H1 (cell line): ENCODE results near the gene WDR77. TPM values are rescaled to one million over a fixed set of nuclear protein-coding genes. Genes with fewer than 3 reads are reported as not detected.

ENCODE experiments used
- CTCF ChIA-PET: fragments of 300-600 bp; sonication (Branson Sonifier 250); formaldehyde crosslinking; loops from one replicate; lab custom pipeline; 2021; ENCODE audit not compliant: partially characterized antibody; lab: Charles Lee
- POLR2A ChIA-PET: fragments of 300-600 bp; sonication (Branson Sonifier 250); formaldehyde crosslinking; loops from one replicate; lab custom pipeline; 2021; ENCODE audit warnings: inconsistent platforms; ENCODE audit not compliant: partially characterized antibody; lab: Charles Lee
- DNase-seq, 2 experiments: peaks; one replicate each; pipeline versions ENCODE4 v3.0.0 to v3.0.0-alpha.2; 2010 to 2022; ENCODE audit warnings: low spot score in 2 of 2, low read depth in 1 of 2, mixed read lengths in 1 of 2
- FAIRE-seq: peaks from 2 replicates; lab custom pipeline; 2011; peaks lifted over from hg19 to GRCh38; lab: Jason Lieb, UNC
- H2AFZ ChIP-seq: 2 replicates; pipeline ENCODE4 v1.8.1; 2012; ENCODE audit warnings: low read length, inconsistent platforms
- H2AK5ac ChIP-seq: 2 replicates; pipeline ENCODE4 v1.6.1; 2013; ENCODE audit warnings: low read depth, low read length
- H2BK120ac ChIP-seq: replicated peaks from 2 replicates; pipeline ENCODE3; 2013; ENCODE audit warnings: low read depth, low read length, inconsistent platforms
- H2BK12ac ChIP-seq: 2 replicates; pipeline ENCODE4 v1.6.1; 2013; ENCODE audit warnings: low read depth, low read length
- H2BK15ac ChIP-seq: 2 replicates; pipeline ENCODE4 v1.6.1; 2013; ENCODE audit warnings: low read length
- H2BK20ac ChIP-seq: 2 replicates; pipeline ENCODE4 v1.6.1; 2013; ENCODE audit warnings: low read length
- H2BK5ac ChIP-seq: 2 replicates; pipeline ENCODE4 v1.6.1; 2013; ENCODE audit warnings: low read depth, low read length
- H3K14ac ChIP-seq: 2 replicates; pipeline ENCODE4 v1.6.1; 2013; ENCODE audit warnings: inconsistent platforms; ENCODE audit not compliant: insufficient read length
- H3K18ac ChIP-seq: 2 replicates; pipeline ENCODE4 v1.6.1; 2013; ENCODE audit warnings: low read length; ENCODE audit errors: extremely low read depth
- H3K23ac ChIP-seq: 2 replicates; pipeline ENCODE4 v1.6.1; 2013; ENCODE audit warnings: inconsistent platforms; ENCODE audit not compliant: insufficient read length
- H3K23me2 ChIP-seq: 2 replicates; pipeline ENCODE4 v1.6.1; 2013; ENCODE audit warnings: low read depth, low read length
- H3K27ac ChIP-seq: 2 replicates; pipeline ENCODE4 v1.6.1; 2011; ENCODE audit warnings: low read depth, low read length, inconsistent platforms
- H3K27me3 ChIP-seq, 4 experiments: replicated peaks in 1 of 4; 1 replicate in 1 of 4; 2 replicates in 3 of 4; pipeline versions ENCODE4 v1.6.1 to v1.8.1; 2011 to 2013; ENCODE audit warnings: low read length in 3 of 4, mild to moderate bottlenecking in 3 of 4, inconsistent platforms in 2 of 4, mixed read lengths in 2 of 4, moderate library complexity in 1 of 4; ENCODE audit not compliant: control insufficient read depth in 3 of 4, insufficient read depth in 3 of 4; ENCODE audit errors: extremely low read depth in 1 of 4
- H3K36me3 ChIP-seq, 4 experiments: 2 replicates each; pipeline versions ENCODE4 v1.6.1 to v1.8.1; 2011 to 2013; ENCODE audit warnings: mild to moderate bottlenecking in 4 of 4, low read length in 3 of 4, moderate library complexity in 2 of 4, control low read depth in 1 of 4, inconsistent platforms in 1 of 4; ENCODE audit not compliant: insufficient read depth in 4 of 4, control insufficient read depth in 2 of 4
- H3K4ac ChIP-seq: replicated peaks from 2 replicates; pipeline ENCODE3; 2013; ENCODE audit warnings: low read length, low read depth, mixed read lengths, inconsistent platforms; ENCODE audit not compliant: insufficient read length
- H3K4me1 ChIP-seq, 4 experiments: replicated peaks in 1 of 4; 1 replicate in 1 of 4; 2 replicates in 3 of 4; pipeline versions ENCODE4 v1.6.1 to v1.8.1; 2011 to 2013; ENCODE audit warnings: low read length in 3 of 4, inconsistent platforms in 2 of 4, mixed read lengths in 1 of 4; ENCODE audit not compliant: insufficient read depth in 4 of 4, control insufficient read depth in 3 of 4
- H3K4me2 ChIP-seq, 2 experiments: 2 replicates each; pipeline versions ENCODE4 v1.6.1 to v1.8.1; 2011 to 2013; ENCODE audit warnings: low read depth in 2 of 2, low read length in 2 of 2, control low read depth in 1 of 2, inconsistent platforms in 1 of 2, mild to moderate bottlenecking in 1 of 2; ENCODE audit not compliant: insufficient read depth in 1 of 2
- H3K4me3 ChIP-seq, 4 experiments: fragments of 200-600, 300-600 bp in 1 of 4; sonication (generic), shearing (Covaris generic), sonication (Bioruptor Twin) in 1 of 4; 2 replicates each; pipeline versions ENCODE4 v1.5.1 to v1.8.1; 2011 to 2016; ENCODE audit warnings: low read length in 4 of 4, low read depth in 3 of 4, control low read depth in 2 of 4, inconsistent platforms in 2 of 4, mild to moderate bottlenecking in 2 of 4, mixed read lengths in 1 of 4, moderate library complexity in 1 of 4; ENCODE audit not compliant: insufficient read depth in 2 of 4; ENCODE audit errors: extremely low read depth in 1 of 4
- H3K56ac ChIP-seq: replicated peaks from 2 replicates; pipeline ENCODE3; 2013; ENCODE audit warnings: low read depth, mild to moderate bottlenecking, mixed read lengths, low read length, inconsistent platforms; ENCODE audit not compliant: insufficient read length
- H3K79me1 ChIP-seq: 2 replicates; pipeline ENCODE4 v1.6.1; 2013; ENCODE audit warnings: low read depth, low read length, control low read depth
- H3K79me2 ChIP-seq, 2 experiments: 2 replicates each; pipeline versions ENCODE4 v1.6.1 to v1.8.1; 2012 to 2013; ENCODE audit warnings: low read length in 2 of 2, mild to moderate bottlenecking in 2 of 2, inconsistent platforms in 1 of 2; ENCODE audit not compliant: insufficient read depth in 2 of 2, control insufficient read depth in 1 of 2
- H3K9ac ChIP-seq, 4 experiments: replicated peaks in 1 of 4; 1 replicate in 1 of 4; 2 replicates in 3 of 4; pipeline versions ENCODE4 v1.6.1 to v1.8.1; 2011 to 2013; ENCODE audit warnings: low read depth in 3 of 4, low read length in 3 of 4, control low read depth in 2 of 4, mild to moderate bottlenecking in 2 of 4, moderate library complexity in 2 of 4, inconsistent platforms in 1 of 4; ENCODE audit errors: extremely low read depth in 1 of 4
- H3K9me3 ChIP-seq, 2 experiments: 2 replicates each; pipeline versions ENCODE4 v1.6.1 to v1.8.1; 2012 to 2013; ENCODE audit warnings: mild to moderate bottlenecking in 2 of 2, moderate library complexity in 2 of 2, control low read depth in 1 of 2, inconsistent platforms in 1 of 2, low read depth in 1 of 2, low read length in 1 of 2, mixed read lengths in 1 of 2; ENCODE audit not compliant: insufficient read depth in 2 of 2
- H4K20me1 ChIP-seq, 2 experiments: replicated peaks in 1 of 2; 2 replicates each; pipeline versions ENCODE3 to v1.8.1; 2011 to 2013; ENCODE audit warnings: inconsistent platforms in 2 of 2, low read length in 2 of 2, mild to moderate bottlenecking in 1 of 2; ENCODE audit not compliant: insufficient read depth in 2 of 2, control insufficient read depth in 1 of 2
- H4K5ac ChIP-seq: 2 replicates; pipeline ENCODE4 v1.6.1; 2013; ENCODE audit warnings: low read length, low read depth, mixed read lengths, inconsistent platforms; ENCODE audit not compliant: insufficient read length
- H4K8ac ChIP-seq: 2 replicates; pipeline ENCODE4 v1.8.0; 2013; ENCODE audit warnings: mild to moderate bottlenecking, moderate library complexity, low read length, inconsistent platforms; ENCODE audit not compliant: insufficient read depth; ENCODE audit errors: extremely low read depth
- H4K91ac ChIP-seq: replicated peaks from 2 replicates; pipeline ENCODE3; 2013; ENCODE audit warnings: low read length, mixed read lengths, inconsistent platforms; ENCODE audit not compliant: insufficient read length
- BACH1 ChIP-seq: IDR thresholded peaks from 2 replicates; pipeline ENCODE4 v1.6.1; 2012; ENCODE audit warnings: low read length, improper control_type of control experiment
- BRCA1 ChIP-seq: IDR thresholded peaks from 2 replicates; pipeline ENCODE4 v1.6.1; 2012; ENCODE audit warnings: low read depth, low read length, improper control_type of control experiment
- CBX8 ChIP-seq: fragments of 300-800, 300-1000 bp; sonication (generic); IDR thresholded peaks from 2 replicates; pipeline ENCODE4 v1.7.1; 2016; ENCODE audit warnings: low read depth, low read length, borderline replicate concordance
- CHD2 ChIP-seq: IDR thresholded peaks from 2 replicates; pipeline ENCODE4 v1.6.1; 2012; ENCODE audit warnings: low read length, improper control_type of control experiment
- HDAC2 ChIP-seq, 2 experiments: fragments of 300-600 bp in 1 of 2; sonication (generic) in 1 of 2; IDR thresholded peaks; 2 replicates each; pipeline ENCODE4 v1.6.1; 2011 to 2012; ENCODE audit warnings: low read depth in 2 of 2, low read length in 2 of 2, mild to moderate bottlenecking in 2 of 2, moderate library complexity in 2 of 2, borderline replicate concordance in 1 of 2, inconsistent platforms in 1 of 2
- POLR2AphosphoS5 ChIP-seq: IDR thresholded peaks from 2 replicates; pipeline ENCODE4 v1.6.1; 2011; ENCODE audit warnings: low read depth, low read length
- POU5F1 ChIP-seq: IDR thresholded peaks from 2 replicates; pipeline ENCODE4 v1.6.1; 2011; ENCODE audit warnings: low read depth, mild to moderate bottlenecking, low read length, moderate library complexity
- RBBP5 ChIP-seq: IDR thresholded peaks from 2 replicates; pipeline ENCODE4 v1.7.1; 2012; ENCODE audit warnings: low read depth, mild to moderate bottlenecking, inconsistent platforms, low read length, moderate library complexity, borderline replicate concordance
- RFX5 ChIP-seq: IDR thresholded peaks from 2 replicates; pipeline ENCODE4 v1.6.1; 2011; ENCODE audit warnings: low read depth, low read length, improper control_type of control experiment, borderline replicate concordance
- SIRT6 ChIP-seq: IDR thresholded peaks from one replicate; pipeline ENCODE4 v1.7.1; 2012; ENCODE audit warnings: low read length, inconsistent platforms
- USF2 ChIP-seq: IDR thresholded peaks from 2 replicates; pipeline ENCODE4 v1.6.1; 2011; ENCODE audit warnings: low read length, improper control_type of control experiment
- WGBS, 2 experiments: shearing (Covaris generic) in 1 of 2; methylation state at CpG; one replicate each; pipeline versions ENCODE4 v1.1.6 to v1.1.7; 2013 to 2015; ENCODE audit warnings: low lambda C conversion rate in 2 of 2, mixed read lengths in 2 of 2, inconsistent platforms in 1 of 2, low coverage in 1 of 2, missing lambda C conversion rate in 1 of 2; ENCODE audit not compliant: insufficient replicate concordance in 2 of 2, insufficient coverage in 1 of 2, insufficient read length in 1 of 2; ENCODE audit errors: extremely low coverage in 1 of 2, missing lambda C conversion rate in 1 of 2; 5-methylcytosine and 5-hydroxymethylcytosine counted together
- polyA plus RNA-seq, 7 experiments: library from polyadenylated mRNA; depleted of rRNA in 3 of 7; stranded (reverse) in 5 of 7; unstranded in 2 of 7; fragments of >200 nt in 5 of 7; fragments of 200-250 nt in 2 of 7; gene quantifications; 1 replicate in 5 of 7; 2 replicates in 1 of 7; 4 replicates in 1 of 7; pipeline versions ENCODE4 v1.2.1 to v1.2.3, GENCODE V29; 2011 to 2013; ENCODE audit warnings: missing spikeins in 2 of 7, mixed read lengths in 2 of 7
- total RNA-seq: library from RNA; stranded (reverse); fragmentation: NEBNext Ultra II Directional; extraction: Animal tissue kit (Norgen Biotek cat#: 25700); gene quantifications from 2 replicates; pipeline ENCODE4 v1.2.1, GENCODE V29; 2021

Gene WDR77
- total and polyA plus RNA-seq, 2 of the 8 experiments (the other 6 are each of a cell fraction or from before 2014, with no cell fraction given): 66.0 to 156 TPM

GRCh38 chr1:111480674-111481073 is 31.6 kb upstream of the WDR77 start:
- Histone ChIP-seq H3K56ac (no peak overlapping the region), H2BK5ac (no peak overlapping the region), H3K4me3 (no peak overlapping the region), H3K79me1 (no peaks in the 10 kb centered on the region), H3K36me3 (no peaks in the 10 kb centered on the region), H3K9ac (no peak overlapping the region), H3K4me1 (no peaks in the 10 kb centered on the region), H2BK120ac (no peak overlapping the region), H2BK15ac (no peak overlapping the region), H3K23ac (no peak overlapping the region), H2BK20ac (no peak overlapping the region), H3K27ac (no peak overlapping the region), H3K4ac (no peak overlapping the region), H4K5ac (no peak overlapping the region), H3K23me2 (no peaks in the 10 kb centered on the region), H3K79me2 (no peaks in the 10 kb centered on the region), H2AFZ (no peak overlapping the region), H3K27me3 (no peaks in the 10 kb centered on the region), H4K8ac (no peak overlapping the region), H3K18ac (no peak overlapping the region), H2BK12ac (no peak overlapping the region), H4K20me1 (no peaks in the 10 kb centered on the region), H4K91ac (no peak overlapping the region), H3K9me3 (no peaks in the 10 kb centered on the region), H3K4me2 (no peak overlapping the region), H3K14ac (no peak overlapping the region), H2AK5ac (no peak overlapping the region)
- DNase-seq (no peak), FAIRE-seq (no peak)
- POLR2A ChIA-PET: interaction anchor here (0.7 kb wide), 1 partner anchor 218 kb away, joined by 3 read pairs; no protein-coding TSS in a partner anchor
- 90% methylated on average over 1 of the region's 1 CpG; no CpG with 5 or more reads in 1 of the 2 experiments for WGBS, 2 experiments
- CTCF ChIA-PET: interaction anchor here (0.6 to 3.7 kb wide), 17 partner anchors 10 to 857 kb away, joined by 3 to 30 read pairs (median 4); partner anchors contain the start of gene DDX20
- TF ChIP-seq USF2 (no peak), HDAC2 (IDR thresholded peaks at IDR 0.05; ENCODE audit: borderline replicate concordance in 1 of 2, low read depth in 2 of 2, low read length in 2 of 2) (no peak), BRCA1 (no peak), SIRT6 (no peak), CBX8 (no peak), RBBP5 (no peak), BACH1 (no peak), POU5F1 (no peak), CHD2 (no peak), POLR2AphosphoS5 (no peak), RFX5 (no peak)
